GM23338 (cell line): ENCODE data around the gene DNAI1.

Source experiments
- CTCF ChIP-seq, 2 experiments: fragments of 200-600 bp in 1 of 2; sonication (generic) in 1 of 2; conservative IDR thresholded peaks; 2 replicates each; pipeline versions ENCODE4 v1.5.1 to v1.6.1; 2016 to 2017; ENCODE audit warnings: antibody characterized with exemption in 2 of 2, low read depth in 2 of 2, mild to moderate bottlenecking in 2 of 2, moderate library complexity in 1 of 2
- EZH2 ChIP-seq: fragments of 200-600 bp; sonication (generic); IDR thresholded peaks from one replicate; pipeline ENCODE4 v1.8.0; 2017; ENCODE audit warnings: antibody characterized with exemption, mild to moderate bottlenecking, low read depth; ENCODE audit not compliant: unreplicated experiment
- TF ChIP-seq, protein P1 (sequence below): IDR thresholded peaks from one replicate; pipeline ENCODE4 v1.6.1; 2018; ENCODE audit warnings: antibody characterized with exemption; ENCODE audit not compliant: unreplicated experiment

DNA sequence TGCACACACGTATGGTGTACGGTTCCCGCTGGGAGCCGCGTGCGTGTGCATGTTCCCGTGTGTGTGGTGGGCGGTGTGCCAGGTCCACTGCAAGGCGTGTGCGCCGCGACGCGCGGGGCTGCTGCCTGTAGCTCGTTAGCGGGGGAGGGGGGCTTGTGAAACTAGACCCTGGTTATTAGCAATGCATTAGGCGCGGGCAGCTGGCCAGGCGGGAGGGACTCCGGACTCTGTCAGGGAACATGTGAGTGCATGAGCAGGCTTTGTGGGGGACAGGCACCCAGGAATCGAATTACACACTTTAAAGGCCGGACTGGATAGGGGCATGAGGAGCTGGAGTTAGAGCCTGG lies 96.4 kb downstream of the DNAI1 start:
- TF ChIP-seq CTCF (conservative IDR thresholded peaks at IDR 0.05; ENCODE audit: low read depth in 2 of 2), result no peak
- TF ChIP-seq, protein P1, sequence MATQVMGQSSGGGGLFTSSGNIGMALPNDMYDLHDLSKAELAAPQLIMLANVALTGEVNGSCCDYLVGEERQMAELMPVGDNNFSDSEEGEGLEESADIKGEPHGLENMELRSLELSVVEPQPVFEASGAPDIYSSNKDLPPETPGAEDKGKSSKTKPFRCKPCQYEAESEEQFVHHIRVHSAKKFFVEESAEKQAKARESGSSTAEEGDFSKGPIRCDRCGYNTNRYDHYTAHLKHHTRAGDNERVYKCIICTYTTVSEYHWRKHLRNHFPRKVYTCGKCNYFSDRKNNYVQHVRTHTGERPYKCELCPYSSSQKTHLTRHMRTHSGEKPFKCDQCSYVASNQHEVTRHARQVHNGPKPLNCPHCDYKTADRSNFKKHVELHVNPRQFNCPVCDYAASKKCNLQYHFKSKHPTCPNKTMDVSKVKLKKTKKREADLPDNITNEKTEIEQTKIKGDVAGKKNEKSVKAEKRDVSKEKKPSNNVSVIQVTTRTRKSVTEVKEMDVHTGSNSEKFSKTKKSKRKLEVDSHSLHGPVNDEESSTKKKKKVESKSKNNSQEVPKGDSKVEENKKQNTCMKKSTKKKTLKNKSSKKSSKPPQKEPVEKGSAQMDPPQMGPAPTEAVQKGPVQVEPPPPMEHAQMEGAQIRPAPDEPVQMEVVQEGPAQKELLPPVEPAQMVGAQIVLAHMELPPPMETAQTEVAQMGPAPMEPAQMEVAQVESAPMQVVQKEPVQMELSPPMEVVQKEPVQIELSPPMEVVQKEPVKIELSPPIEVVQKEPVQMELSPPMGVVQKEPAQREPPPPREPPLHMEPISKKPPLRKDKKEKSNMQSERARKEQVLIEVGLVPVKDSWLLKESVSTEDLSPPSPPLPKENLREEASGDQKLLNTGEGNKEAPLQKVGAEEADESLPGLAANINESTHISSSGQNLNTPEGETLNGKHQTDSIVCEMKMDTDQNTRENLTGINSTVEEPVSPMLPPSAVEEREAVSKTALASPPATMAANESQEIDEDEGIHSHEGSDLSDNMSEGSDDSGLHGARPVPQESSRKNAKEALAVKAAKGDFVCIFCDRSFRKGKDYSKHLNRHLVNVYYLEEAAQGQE, result no peak
- no peak for TF ChIP-seq EZH2
